ENCODE results near the gene NPAS2. TPM values are rescaled to one million over a fixed set of nuclear protein-coding genes. Genes with fewer than 3 reads are reported as not detected.

Gene NPAS2
- total and polyA plus RNA-seq, 2 of the 8 experiments (the other 6 are each of a cell fraction or from before 2014, with no cell fraction given) = 1.8 to 1.9 TPM

GRCh38 chr2:100771125-100771524 lies 48.8 kb upstream of the NPAS2 start:
- Histone ChIP-seq H3K27me3 (replicated peaks in 1 of 4; ENCODE audit: control insufficient read depth in 3 of 4, extremely low read depth in 1 of 4, insufficient read depth in 3 of 4, low read length in 3 of 4) (no peaks in the 10 kb centered on the region), H3K9me3 (ENCODE audit: insufficient read depth in 2 of 2, low read depth in 1 of 2, low read length in 1 of 2) (no peaks in the 10 kb centered on the region), H2BK20ac (ENCODE audit: low read length) (no peak overlapping the region), H4K5ac (ENCODE audit: insufficient read length, low read depth, low read length) (no peak overlapping the region), H3K4me2 (ENCODE audit: insufficient read depth in 1 of 2, low read depth in 2 of 2, low read length in 2 of 2) (no peak overlapping the region), H2BK15ac (ENCODE audit: low read length) (no peak overlapping the region), H3K4me1 (replicated peaks in 1 of 4; ENCODE audit: control insufficient read depth in 3 of 4, insufficient read depth in 4 of 4, low read length in 3 of 4) (no peaks in the 10 kb centered on the region), H3K36me3 (ENCODE audit: control insufficient read depth in 2 of 4, insufficient read depth in 4 of 4, low read length in 3 of 4) (no peaks in the 10 kb centered on the region), H4K20me1 (replicated peaks in 1 of 2; ENCODE audit: control insufficient read depth in 1 of 2, insufficient read depth in 2 of 2, low read length in 2 of 2) (no peaks in the 10 kb centered on the region), H3K79me2 (ENCODE audit: control insufficient read depth in 1 of 2, insufficient read depth in 2 of 2, low read length in 2 of 2) (no peaks in the 10 kb centered on the region), H3K27ac (ENCODE audit: low read depth, low read length) (no peak overlapping the region), H3K18ac (ENCODE audit: extremely low read depth, low read length) (no peak overlapping the region), H2AK5ac (ENCODE audit: low read depth, low read length) (no peak overlapping the region), H2BK5ac (ENCODE audit: low read depth, low read length) (no peak overlapping the region), H3K79me1 (ENCODE audit: low read depth, low read length) (no peaks in the 10 kb centered on the region), H3K14ac (ENCODE audit: insufficient read length) (no peak overlapping the region), H3K56ac (replicated peaks; ENCODE audit: insufficient read length, low read depth, low read length) (no peak overlapping the region), H3K4ac (replicated peaks; ENCODE audit: insufficient read length, low read depth, low read length) (no peak overlapping the region), H3K23me2 (ENCODE audit: low read depth, low read length) (no peaks in the 10 kb centered on the region), H3K4me3 (ENCODE audit: extremely low read depth in 1 of 4, insufficient read depth in 2 of 4, low read depth in 3 of 4, low read length in 4 of 4) (no peak overlapping the region), H3K9ac (replicated peaks in 1 of 4; ENCODE audit: extremely low read depth in 1 of 4, low read depth in 3 of 4, low read length in 3 of 4) (no peak overlapping the region), H2BK120ac (replicated peaks; ENCODE audit: low read depth, low read length) (no peak overlapping the region), H4K91ac (replicated peaks; ENCODE audit: insufficient read length, low read length) (no peak overlapping the region), H2AFZ (ENCODE audit: low read length) (no peak overlapping the region), H4K8ac (ENCODE audit: extremely low read depth, insufficient read depth, low read length) (no peak overlapping the region), H2BK12ac (ENCODE audit: low read depth, low read length) (no peak overlapping the region), H3K23ac (ENCODE audit: insufficient read length) (no peak overlapping the region)
- FAIRE-seq (no peak), DNase-seq (ENCODE audit: low read depth in 1 of 2, low spot score in 2 of 2) (no peak)
- CTCF ChIA-PET (ENCODE audit: partially characterized antibody) = interaction anchor here (2.0 kb wide), 1 partner anchor 164 kb away, joined by 5 read pairs; no protein-coding TSS in a partner anchor
- 90% methylated on average over 4 of the region's 4 CpGs; no CpG with 5 or more reads in 1 of the 2 experiments for WGBS, 2 experiments (ENCODE audit: extremely low coverage in 1 of 2, insufficient coverage in 1 of 2, insufficient read length in 1 of 2, insufficient replicate concordance in 2 of 2, low coverage in 1 of 2, low lambda C conversion rate in 2 of 2, missing lambda C conversion rate in 1 of 2)
- no peak for TF ChIP-seq SUZ12 (IDR thresholded peaks at IDR 0.05; ENCODE audit: low read length)
- POLR2A ChIA-PET (ENCODE audit: partially characterized antibody) = no interaction called here

Data from H1 (cell line).